Right lobe of liver (tissue), 6 donors: ENCODE data around the gene CNPPD1. TPM values are rescaled to one million over a fixed set of nuclear protein-coding genes. Genes with fewer than 3 reads are reported as not detected.

Source experiments
- ATAC-seq, 4 donors: fragments of 200-7000 bp; cut with Tn5 transposase; one replicate each; pipeline ENCODE4 v1.9.1; 2020; ENCODE audit warnings: mild to moderate bottlenecking in 4 of 4, moderate library complexity in 4 of 4
- DNase-seq, 3 donors: peaks; one replicate each; pipeline ENCODE4 v3.0.0-alpha.2; 2020
- H3K27ac ChIP-seq, 3 donors: fragments of 200-600 bp; one replicate each; pipeline ENCODE4 v1.8.0; 2022
- H3K27me3 ChIP-seq, 2 donors: fragments of 200-600 bp; one replicate each; pipeline ENCODE4 v1.8.0; 2022
- H3K36me3 ChIP-seq, 4 donors: fragments of 200-600 bp; sonication (generic) in 1 of 4; one replicate each; pipeline versions ENCODE4 v1.5.1 to v1.8.0; 2017 to 2022; ENCODE audit warnings: control low read depth in 1 of 4
- H3K4me1 ChIP-seq, 4 donors: fragments of 200-600 bp; sonication (generic) in 1 of 4; one replicate each; pipeline versions ENCODE4 v1.5.1 to v1.8.0; 2017 to 2022; ENCODE audit warnings: control low read depth in 1 of 4
- H3K4me3 ChIP-seq, 3 donors: fragments of 200-600 bp; one replicate each; pipeline ENCODE4 v1.8.0; 2022
- H3K9me3 ChIP-seq, 4 donors: fragments of 200-600 bp; sonication (generic) in 1 of 4; one replicate each; pipeline versions ENCODE4 v1.5.1 to v1.8.0; 2017 to 2022; ENCODE audit warnings: control low read depth in 1 of 4
- POLR2A ChIP-seq: fragments of 450-650 bp; IDR thresholded peaks from one replicate; pipeline ENCODE4 v1.6.1; 2017; ENCODE audit warnings: antibody characterized with exemption, mild to moderate bottlenecking
- WGBS: methylation state at CpG from one replicate; pipeline ENCODE4 v1.1.6; 2018; ENCODE audit warnings: low coverage, low lambda C conversion rate; ENCODE audit not compliant: insufficient coverage; ENCODE audit errors: missing lambda C conversion rate; 5-methylcytosine and 5-hydroxymethylcytosine counted together
- intact Hi-C, 2 donors: fragments of 100-400 bp; cut with DNase I; formaldehyde crosslinking; loops; one replicate each; pipeline versions ENCODE4 v1.11.2 to v1.14.1; 2022
- long read RNA-seq: library from polyadenylated mRNA; unstranded; transcript quantifications from one replicate; pipeline ENCODE4 v2.0.0, GENCODE V29; 2019
- total RNA-seq, 6 experiments: library from RNA; depleted of rRNA in 2 of 6; stranded (reverse); fragments of >200 nt in 2 of 6; fragmentation: NEBNext Ultra II Directional in 3 of 6; extraction: Animal tissue kit (Norgen Biotek cat#: 25700) in 3 of 6; gene quantifications; one replicate each; pipeline versions ENCODE4 v1.1.0 to v1.2.4, GENCODE V29; 2016 to 2023
- TF ChIP-seq, protein P1 (sequence below), 4 donors: fragments of 200-600 bp in 3 of 4; fragments of 450-650 bp in 1 of 4; IDR thresholded peaks; one replicate each; pipeline versions ENCODE4 v1.5.1 to v1.8.0; 2016 to 2022; ENCODE audit warnings: antibody characterized with exemption in 4 of 4, mild to moderate bottlenecking in 2 of 4
- donor health status: DM: no; HTN: yes; CAD: no.
- donor health status: DM: no; HTN: no; CAD: no.
- donor health status: DM: no; HTN: no; CAD: no.
- donor health status: DM: no; HTN: yes; CAD: no.
- donor health status: DM: no; HTN: yes; CAD: no.

Gene CNPPD1
- total RNA-seq: 10 to 100 TPM; 22.3 to 37.1 (median 30.2) TPM
- long read RNA-seq, partial matches to known transcripts: 1 of 5 reads
- long read RNA-seq, other reads (novel, unspliced or antisense): 1 of 5 reads

DNA sequence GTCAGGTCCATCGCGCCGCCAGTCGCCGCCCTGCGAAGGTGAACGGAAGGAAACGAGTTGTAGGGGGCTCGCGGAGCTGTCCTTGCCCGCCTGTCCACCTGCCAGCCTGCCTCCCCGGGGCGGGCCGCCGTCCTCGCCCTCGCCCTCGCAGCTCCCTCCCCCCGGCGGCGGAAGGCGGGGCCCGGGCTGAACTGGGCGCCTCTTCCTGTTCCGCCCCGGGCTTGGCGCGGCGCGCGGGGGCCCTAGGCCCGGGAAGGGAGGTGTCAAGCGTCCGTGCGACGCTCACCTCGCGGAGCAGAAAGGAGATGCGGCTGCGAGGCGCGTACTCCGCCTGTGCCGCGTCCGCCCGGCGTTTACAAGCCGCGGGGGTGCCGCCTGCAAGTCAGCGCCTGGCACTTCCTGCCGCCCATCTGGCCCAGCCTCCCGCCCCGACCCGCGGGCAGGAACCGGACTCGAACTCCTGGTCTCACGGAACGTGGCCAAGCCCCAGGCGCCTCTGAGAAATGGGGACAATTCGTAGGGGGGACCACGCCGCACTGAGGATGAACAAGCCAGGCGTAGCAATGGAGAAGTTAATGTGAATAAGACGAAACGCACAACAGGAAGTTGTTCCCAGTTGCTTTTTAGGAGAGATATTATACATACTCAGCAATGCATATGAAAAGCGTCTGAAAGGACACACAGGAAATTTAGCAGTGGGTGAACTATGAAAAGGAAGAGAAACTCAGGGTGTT, at the start of gene CNPPD1:
Gene CNPPD1 (minus strand): TSS at position 108 of the 734 bp plus-strand sequence. CDS start 97 bp downstream, at position 11.
- Histone ChIP-seq H3K4me1 (peaks cover 0 to 24% (median 4%) of the 10 kb centered on the region in 4 donors), H3K27me3 (no peaks in the 10 kb centered on the region), H3K9me3 (no peaks in the 10 kb centered on the region), H3K27ac (peak within 1 kb of the TSS; percentile 99 to 100 (median 99)), H3K36me3 (peaks cover 0 to 60% (median 14%) of the 10 kb centered on the region in 4 donors), H3K4me3 (peak within 1 kb of the TSS; percentile 86 to 98 (median 92))
- WGBS: 0% methylated on average over 11 of the region's 69 CpGs
- TF ChIP-seq, protein P1, sequence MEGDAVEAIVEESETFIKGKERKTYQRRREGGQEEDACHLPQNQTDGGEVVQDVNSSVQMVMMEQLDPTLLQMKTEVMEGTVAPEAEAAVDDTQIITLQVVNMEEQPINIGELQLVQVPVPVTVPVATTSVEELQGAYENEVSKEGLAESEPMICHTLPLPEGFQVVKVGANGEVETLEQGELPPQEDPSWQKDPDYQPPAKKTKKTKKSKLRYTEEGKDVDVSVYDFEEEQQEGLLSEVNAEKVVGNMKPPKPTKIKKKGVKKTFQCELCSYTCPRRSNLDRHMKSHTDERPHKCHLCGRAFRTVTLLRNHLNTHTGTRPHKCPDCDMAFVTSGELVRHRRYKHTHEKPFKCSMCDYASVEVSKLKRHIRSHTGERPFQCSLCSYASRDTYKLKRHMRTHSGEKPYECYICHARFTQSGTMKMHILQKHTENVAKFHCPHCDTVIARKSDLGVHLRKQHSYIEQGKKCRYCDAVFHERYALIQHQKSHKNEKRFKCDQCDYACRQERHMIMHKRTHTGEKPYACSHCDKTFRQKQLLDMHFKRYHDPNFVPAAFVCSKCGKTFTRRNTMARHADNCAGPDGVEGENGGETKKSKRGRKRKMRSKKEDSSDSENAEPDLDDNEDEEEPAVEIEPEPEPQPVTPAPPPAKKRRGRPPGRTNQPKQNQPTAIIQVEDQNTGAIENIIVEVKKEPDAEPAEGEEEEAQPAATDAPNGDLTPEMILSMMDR (IDR thresholded peaks at IDR 0.05): peak in 1 of 4 donors; percentile 13
- peak; percentile 94 for TF ChIP-seq POLR2A
- ATAC-seq: peak; percentile 82 to 90 (median 85)
- intact Hi-C loops: loop anchor here in 1 of 2 donors (5.0 kb wide), 1 partner anchor 40 kb away; the partner anchor contains the start of gene ABCB6
- DNase-seq: peak; percentile 94

DNA sequence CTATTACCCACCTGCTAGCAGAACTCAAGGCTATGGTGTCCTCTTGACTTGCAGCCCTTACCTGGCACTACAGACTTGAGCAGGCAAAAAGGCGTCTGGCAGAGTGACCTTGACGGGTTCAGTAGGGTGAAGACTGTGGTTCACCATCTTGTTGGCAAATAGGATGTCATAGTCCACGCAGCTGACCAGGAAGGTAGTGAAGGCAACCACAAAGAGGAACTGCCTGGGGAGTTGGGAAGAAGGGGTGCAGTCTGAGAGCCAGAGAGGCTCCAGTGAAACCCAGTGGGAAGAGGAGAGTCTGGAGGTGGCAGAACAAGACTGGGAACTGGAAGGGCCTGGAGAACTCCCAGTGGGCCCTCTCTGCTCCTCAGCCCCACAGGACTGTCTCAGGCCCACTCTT, 48.6 kb upstream of the CNPPD1 start:
- no peak overlapping the region for H3K4me3 ChIP-seq
- H3K4me1 ChIP-seq: peaks cover 0 to 10% (median under 1%) of the 10 kb centered on the region in 4 donors
- H3K27me3 ChIP-seq: no peaks in the 10 kb centered on the region
- no peak for ATAC-seq
- H3K36me3 ChIP-seq: peaks cover 17 to 61% (median 32%) of the 10 kb centered on the region in 4 donors
- H3K27ac ChIP-seq: no peak overlapping the region
- TF ChIP-seq, protein P1 (IDR thresholded peaks at IDR 0.05): no peak
- TF ChIP-seq POLR2A: no peak
- H3K9me3 ChIP-seq: no peaks in the 10 kb centered on the region
- WGBS: 75% methylated on average over 3 of the region's 3 CpGs
- intact Hi-C loops: loop anchor here in 1 of 2 donors (10.0 kb wide), 1 partner anchor 69 kb away; no protein-coding TSS in a partner anchor
- DNase-seq: no peak

DNA sequence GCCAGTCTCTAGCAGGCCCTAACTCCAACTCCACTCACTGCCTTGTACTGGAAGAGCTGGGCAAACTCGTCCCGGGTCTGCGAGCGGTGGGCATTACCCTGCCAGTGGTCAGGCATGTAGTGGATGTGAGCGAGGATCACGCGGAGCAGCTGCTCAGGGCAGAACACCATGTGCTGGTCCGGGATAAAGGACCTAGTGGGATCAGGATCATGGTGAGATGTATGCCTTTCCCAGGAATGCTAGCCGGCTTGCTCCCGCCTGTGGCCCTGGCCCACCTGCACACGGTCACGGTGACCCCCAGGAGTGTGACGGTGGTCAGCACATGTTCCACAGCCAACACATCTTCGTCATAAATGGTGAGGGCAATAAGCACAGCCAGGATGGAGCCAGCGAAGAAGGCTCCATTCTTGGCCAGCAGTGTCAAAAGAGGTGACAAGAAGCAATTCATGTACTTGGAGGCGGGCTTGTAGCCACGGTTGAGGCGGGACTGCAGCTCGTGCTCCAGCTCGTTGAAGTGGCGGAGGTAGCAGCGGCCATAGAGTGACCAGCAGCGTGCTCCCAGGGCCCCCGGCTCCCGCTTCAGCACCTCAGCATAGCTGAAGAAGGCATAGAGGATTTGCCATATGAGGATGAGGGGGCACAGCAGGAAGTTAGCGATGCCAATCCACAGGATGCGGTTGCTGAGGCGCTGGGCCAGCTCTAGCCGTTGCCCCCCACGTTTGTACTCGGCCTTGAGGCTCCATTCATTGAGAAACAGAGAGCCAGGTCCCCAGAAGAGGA, 47.3 kb upstream of the CNPPD1 start:
- ATAC-seq: no peak
- Histone ChIP-seq H3K27ac (no peak overlapping the region), H3K4me3 (no peak overlapping the region), H3K36me3 (peaks cover 17 to 64% (median 35%) of the 10 kb centered on the region in 4 donors), H3K4me1 (peaks cover 0 to 16% (median 3%) of the 10 kb centered on the region in 4 donors), H3K27me3 (no peaks in the 10 kb centered on the region), H3K9me3 (no peaks in the 10 kb centered on the region)
- TF ChIP-seq, protein P1 (IDR thresholded peaks at IDR 0.05): no peak
- no peak for TF ChIP-seq POLR2A
- DNase-seq: no peak
- whole genome bisulfite sequencing: 77% methylated on average over 9 of the region's 31 CpGs
- intact Hi-C loops: loop anchor here in 1 of 2 donors (10.0 kb wide), 1 partner anchor 71 kb away; no protein-coding TSS in a partner anchor

DNA sequence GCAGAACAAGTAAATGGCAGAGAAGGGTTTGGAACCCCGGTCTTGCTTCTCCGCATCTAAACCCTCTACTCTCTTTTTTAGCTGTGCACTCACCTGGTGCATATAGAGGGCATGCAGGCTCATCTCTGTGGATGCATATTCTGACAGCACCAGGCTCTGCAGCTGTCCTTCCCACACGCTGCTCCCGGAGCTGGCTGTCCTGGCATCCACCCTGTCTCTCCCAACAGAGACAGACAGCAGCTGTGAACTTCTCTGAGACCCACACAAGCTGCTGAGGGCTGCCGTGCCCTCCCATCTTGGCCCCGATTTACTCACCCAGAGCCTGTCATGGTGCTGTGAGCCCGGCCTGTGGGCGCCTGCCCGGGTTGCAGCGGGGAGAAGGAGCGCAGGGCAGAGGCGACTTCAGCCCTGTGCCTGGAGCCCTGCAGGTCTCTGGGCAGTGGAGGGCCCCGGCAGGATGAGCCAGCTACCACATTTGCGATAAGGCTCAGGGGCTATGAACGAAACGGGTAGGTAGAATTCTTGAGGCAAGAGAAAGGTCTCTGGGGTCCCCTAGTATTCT, 45.3 kb upstream of the CNPPD1 start:
- intact Hi-C loops: loop anchor here in 1 of 2 donors (10.0 kb wide), 1 partner anchor 73 kb away; no protein-coding TSS in a partner anchor
- TF ChIP-seq POLR2A: no peak
- TF ChIP-seq, protein P1 (IDR thresholded peaks at IDR 0.05): no peak
- no peaks in the 10 kb centered on the region for H3K27me3 ChIP-seq
- no peak overlapping the region for H3K27ac ChIP-seq
- 100% methylated on average over 2 of the region's 16 CpGs for WGBS
- DNase-seq: no peak
- peaks cover 17 to 64% (median 34%) of the 10 kb centered on the region in 4 donors for H3K36me3 ChIP-seq
- H3K4me1 ChIP-seq: peaks cover 0 to 22% (median 11%) of the 10 kb centered on the region in 4 donors
- no peaks in the 10 kb centered on the region for H3K9me3 ChIP-seq
- H3K4me3 ChIP-seq: no peak overlapping the region
- no peak for ATAC-seq
